ENCODE measurements around the gene PNISR. TPM values are rescaled to one million over a fixed set of nuclear protein-coding genes. Genes with fewer than 3 reads are reported as not detected.

Gene PNISR
- total RNA-seq, 1 donor from 2014 or later = 111 TPM

GRCh38 chr6:99407076-99407475, 18.0 kb downstream of the PNISR start:
- no peak overlapping the region for H3K27ac ChIP-seq
- H3K4me1 ChIP-seq = no peaks in the 10 kb centered on the region
- intact Hi-C loops (cut with DNase I) = no loop called here
- TF ChIP-seq CTCF (IDR thresholded peaks at IDR 0.05) = no peak
- ATAC-seq (no peak), DNase-seq (no peak)
- H3K4me3 ChIP-seq = no peak overlapping the region
- no peaks in the 10 kb centered on the region for H3K9me3 ChIP-seq
- H3K27me3 ChIP-seq = no peaks in the 10 kb centered on the region
- peaks cover 92% of the 10 kb centered on the region for H3K36me3 ChIP-seq

DNA sequence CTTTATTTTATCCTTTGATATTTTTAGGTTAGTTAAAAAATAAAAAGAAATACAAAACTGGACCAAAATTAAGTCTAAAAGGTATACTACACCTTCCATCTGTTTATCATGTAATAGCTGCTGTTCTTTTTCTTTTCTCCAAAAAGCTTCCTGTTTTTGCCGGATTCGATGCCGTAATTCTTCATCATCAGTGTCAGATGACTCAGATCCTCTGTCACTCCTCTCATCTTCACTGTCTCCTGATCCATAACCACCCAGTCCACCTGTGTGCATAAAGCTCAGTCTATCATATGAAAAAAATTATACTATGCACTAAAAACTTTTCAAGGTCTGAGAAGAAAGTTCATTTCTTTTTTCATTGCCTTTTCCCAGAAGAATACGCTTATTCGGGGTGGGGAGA, 22.7 kb downstream of the PNISR start:
- intact Hi-C loops (cut with DNase I) = no loop called here
- Histone ChIP-seq H3K36me3 (peaks cover 98% of the 10 kb centered on the region), H3K9me3 (no peaks in the 10 kb centered on the region), H3K4me3 (no peak overlapping the region), H3K27me3 (no peaks in the 10 kb centered on the region), H3K27ac (no peak overlapping the region), H3K4me1 (no peaks in the 10 kb centered on the region)
- no peak for DNase-seq
- TF ChIP-seq CTCF (IDR thresholded peaks at IDR 0.05) = no peak
- no peak for ATAC-seq

GRCh38 chr6:99397287-99397686, 27.8 kb downstream of the PNISR start:
- ATAC-seq (no peak), DNase-seq (no peak)
- intact Hi-C loops (cut with DNase I) = no loop called here
- H3K4me1 ChIP-seq = no peaks in the 10 kb centered on the region
- H3K36me3 ChIP-seq = peaks cover 49% of the 10 kb centered on the region
- H3K27ac ChIP-seq = no peak overlapping the region
- H3K27me3 ChIP-seq = no peaks in the 10 kb centered on the region
- H3K4me3 ChIP-seq = no peak overlapping the region
- H3K9me3 ChIP-seq = no peaks in the 10 kb centered on the region
- no peak for TF ChIP-seq CTCF (IDR thresholded peaks at IDR 0.05)

DNA sequence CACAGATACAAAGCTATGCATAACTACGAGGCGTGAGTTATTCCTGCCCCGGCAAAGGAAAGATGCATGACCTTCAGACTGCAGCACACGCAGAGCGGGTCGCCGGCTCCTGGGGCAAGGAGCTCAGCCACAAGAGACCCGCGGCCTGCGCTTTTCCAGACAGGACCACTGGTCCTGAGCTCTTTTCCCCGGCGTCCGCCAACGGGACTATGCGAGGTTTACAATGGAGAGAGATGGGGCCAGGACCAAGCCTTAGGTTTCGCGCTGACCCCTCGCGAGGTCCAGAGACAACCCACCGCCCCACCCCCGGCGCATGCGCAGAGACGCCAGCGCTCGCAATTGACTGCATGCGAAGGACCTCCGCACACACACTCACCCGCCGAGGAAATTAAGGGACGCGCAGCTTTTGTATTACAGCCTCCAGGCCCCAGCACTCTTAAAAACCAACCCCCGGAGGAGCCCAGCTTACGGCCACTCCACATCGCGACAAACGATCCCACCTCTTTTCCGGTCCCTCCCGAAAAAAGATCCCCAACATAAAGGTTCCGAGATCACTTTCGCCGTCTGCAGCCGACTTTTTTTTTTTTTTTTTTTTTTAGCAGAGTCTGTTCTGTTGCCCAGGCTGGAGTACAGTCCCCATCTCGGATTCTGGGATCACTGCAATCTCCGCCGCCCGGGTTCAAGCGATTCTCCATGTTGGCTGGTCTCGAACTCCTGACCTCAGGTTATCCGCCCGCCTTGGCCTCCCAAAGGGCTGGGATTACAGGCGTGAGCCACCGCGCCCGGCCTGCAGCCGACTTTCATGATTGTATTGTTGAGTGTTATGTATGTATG, 31.2 kb downstream of the PNISR start, which contains the start of gene COQ3:
Gene COQ3 (minus strand): TSS at position 498 of the 834 bp plus-strand sequence. CDS start 16 bp downstream, at position 482.
- H3K4me3 ChIP-seq = peak within 1 kb of the TSS; percentile 59
- no peaks in the 10 kb centered on the region for H3K27me3 ChIP-seq
- peak within 1 kb of the TSS; percentile 81 for H3K27ac ChIP-seq
- no peaks in the 10 kb centered on the region for H3K9me3 ChIP-seq
- TF ChIP-seq CTCF (IDR thresholded peaks at IDR 0.05) = no peak
- H3K36me3 ChIP-seq = peaks cover 15% of the 10 kb centered on the region
- ATAC-seq (peak; percentile 92), DNase-seq (peak; percentile 88)
- no peaks in the 10 kb centered on the region for H3K4me1 ChIP-seq
- intact Hi-C loops (cut with DNase I) = no loop called here

DNA sequence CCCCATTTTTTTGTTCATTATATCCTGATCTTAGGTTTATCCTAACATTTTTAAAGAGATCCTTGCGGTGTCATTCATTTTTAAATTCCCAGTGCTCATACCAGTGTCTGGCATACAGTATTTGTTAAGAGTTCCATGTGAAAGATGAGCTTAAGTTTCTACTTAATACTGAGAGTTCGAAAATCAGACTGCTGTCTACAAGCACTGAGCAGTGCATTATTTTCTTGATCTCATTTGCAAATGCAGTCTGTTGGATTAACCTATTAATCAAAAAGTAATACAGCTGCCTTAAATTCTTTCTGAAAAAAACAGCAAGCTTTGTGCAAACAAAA, 31.8 kb downstream of the PNISR start:
- intact Hi-C loops (cut with DNase I) = no loop called here
- H3K4me3 ChIP-seq = peak overlapping the region; percentile 59
- H3K9me3 ChIP-seq = no peaks in the 10 kb centered on the region
- no peak for TF ChIP-seq CTCF (IDR thresholded peaks at IDR 0.05)
- no peak for DNase-seq
- H3K4me1 ChIP-seq = no peaks in the 10 kb centered on the region
- H3K27me3 ChIP-seq = no peaks in the 10 kb centered on the region
- peak overlapping the region; percentile 81 for H3K27ac ChIP-seq
- peaks cover 10% of the 10 kb centered on the region for H3K36me3 ChIP-seq
- no peak for ATAC-seq
